Measurements from ENCODE around the gene NALCN. TPM values are rescaled to one million over a fixed set of nuclear protein-coding genes. Genes with fewer than 3 reads are reported as not detected.

NALCN gene
- total and polyA plus RNA-seq, 9 donors: 0.17 to 21.6 (median 1.4) TPM

Other genes starting within 250 kb of the NALCN start
- 1 to 10 TPM in 5 of 7 donors, under 1 TPM in 2; 0.48 to 5.0 (median 1.8) TPM for gene ITGBL1, start 36.2 kb upstream of the NALCN start, total RNA-seq
- gene ITGBL1, start 36.2 kb upstream of the NALCN start, polyA plus RNA-seq: 1 to 10 TPM in 1 of 2 donors, under 1 TPM in 1; 0.45 to 9.3 TPM

All from ovary (tissue), 9 donors.